PC-3 (cell line): Measurements from ENCODE around the gene ZNF408. TPM values are rescaled to one million over a fixed set of nuclear protein-coding genes. Genes with fewer than 3 reads are reported as not detected.

Experiments used
- ATAC-seq: fragments of 200-7000 bp; cut with Tn5 transposase; 2 replicates; pipeline ENCODE4 v1.9.1; 2020; ENCODE audit warnings: mild to moderate bottlenecking, moderate library complexity
- BruUV-seq: library from RNA; stranded (reverse); fragments of 400-500 nt; replicated peaks from 2 replicates; lab custom pipeline; 2021; lab: Mats Ljungman, UMichigan
- CTCF ChIA-PET: fragments of 300-600 bp; sonication (Branson Sonifier 250); formaldehyde crosslinking; loops from one replicate; lab custom pipeline; 2022; ENCODE audit warnings: antibody characterized with exemption; lab: Charles Lee
- POLR2A ChIA-PET: fragments of 300-600 bp; sonication (Branson Sonifier 250); formaldehyde crosslinking; loops from one replicate; lab custom pipeline; 2022; ENCODE audit warnings: antibody characterized with exemption; ENCODE audit not compliant: unreplicated experiment; lab: Charles Lee
- DNase-seq: peaks from one replicate; pipeline ENCODE4 v3.0.0-alpha.2; 2015
- H2AFZ ChIP-seq: fragments of 300-600 bp; sonication (generic); 2 replicates; pipeline ENCODE4 v1.6.0; 2016; ENCODE audit warnings: antibody characterized with exemption, low read length
- H3F3A ChIP-seq: fragments of 300-600 bp; sonication (generic); one replicate; pipeline ENCODE4 v1.6.0; 2017; ENCODE audit warnings: antibody characterized with exemption, low read length, control low read depth, mild to moderate bottlenecking; ENCODE audit not compliant: unreplicated experiment
- H3K27ac ChIP-seq: fragments of 300-600 bp; sonication (generic); 2 replicates; pipeline ENCODE4 v1.5.1; 2016; ENCODE audit warnings: mild to moderate bottlenecking, low read length
- H3K27me3 ChIP-seq: fragments of 300-600 bp; sonication (generic); 2 replicates; pipeline ENCODE4 v1.6.1; 2016; ENCODE audit warnings: low read length, mixed read lengths
- H3K36me3 ChIP-seq: fragments of 300-600 bp; sonication (generic); 2 replicates; pipeline ENCODE4 v1.6.1; 2016; ENCODE audit warnings: low read depth, mixed run types, low read length, mixed read lengths
- H3K4me1 ChIP-seq: fragments of 300-600 bp; sonication (generic); 2 replicates; pipeline ENCODE4 v1.5.1; 2016; ENCODE audit warnings: low read length; ENCODE audit not compliant: insufficient read depth
- H3K4me2 ChIP-seq: fragments of 300-600 bp; sonication (generic); 2 replicates; pipeline ENCODE4 v1.6.0; 2016; ENCODE audit warnings: low read length
- H3K4me3 ChIP-seq: fragments of 300-600 bp; sonication (generic); 2 replicates; pipeline ENCODE4 v1.5.1; 2016; ENCODE audit warnings: mild to moderate bottlenecking, low read length, mixed read lengths
- H3K79me2 ChIP-seq: fragments of 300-600 bp; sonication (generic); 2 replicates; pipeline ENCODE4 v1.6.1; 2017; ENCODE audit warnings: low read length, mixed read lengths
- H3K9ac ChIP-seq: fragments of 300-600 bp; sonication (generic); 2 replicates; pipeline ENCODE4 v1.6.0; 2016; ENCODE audit warnings: mild to moderate bottlenecking, low read length
- H3K9me2 ChIP-seq: fragments of 300-600 bp; sonication (generic); replicated peaks from 2 replicates; pipeline ENCODE4 v1.6.1; 2016; ENCODE audit warnings: mixed run types, low read length, mixed read lengths
- H3K9me3 ChIP-seq: fragments of 300-600 bp; sonication (generic); 2 replicates; pipeline ENCODE4 v1.6.1; 2016; ENCODE audit warnings: low read length, mixed read lengths
- H4K20me1 ChIP-seq: fragments of 300-600 bp; sonication (generic); 2 replicates; pipeline ENCODE4 v1.6.1; 2016; ENCODE audit warnings: low read length, mixed read lengths
- EZH2 ChIP-seq: fragments of 300-600 bp; sonication (generic); IDR thresholded peaks from one replicate; pipeline ENCODE4 v1.6.1; 2017; ENCODE audit warnings: antibody characterized with exemption, mild to moderate bottlenecking, low read length; ENCODE audit not compliant: unreplicated experiment
- EZH2phosphoT487 ChIP-seq: fragments of 300-600 bp; sonication (generic); IDR thresholded peaks from 2 replicates; pipeline ENCODE4 v1.6.1; 2018; ENCODE audit warnings: mild to moderate bottlenecking, antibody characterized with exemption, low read length, borderline replicate concordance
- intact Hi-C: fragments of 100-400 bp; cut with micrococcal nuclease; formaldehyde crosslinking; loops from 2 replicates; pipeline ENCODE4 v1.9.0; 2023
- total RNA-seq: library from RNA; depleted of rRNA; stranded (reverse); fragments of >200 nt; gene quantifications from 2 replicates; pipeline ENCODE4 v1.2.3, GENCODE V29; 2014
- TF ChIP-seq, protein P1 (sequence below): fragments of 300-600 bp; sonication (generic); conservative IDR thresholded peaks from 2 replicates; pipeline ENCODE4 v1.5.1; 2017; ENCODE audit warnings: antibody characterized with exemption, low read depth, mild to moderate bottlenecking, low read length

ZNF408 gene
- total RNA-seq, 1 experiment from 2014 or later = 7.1 TPM

DNA sequence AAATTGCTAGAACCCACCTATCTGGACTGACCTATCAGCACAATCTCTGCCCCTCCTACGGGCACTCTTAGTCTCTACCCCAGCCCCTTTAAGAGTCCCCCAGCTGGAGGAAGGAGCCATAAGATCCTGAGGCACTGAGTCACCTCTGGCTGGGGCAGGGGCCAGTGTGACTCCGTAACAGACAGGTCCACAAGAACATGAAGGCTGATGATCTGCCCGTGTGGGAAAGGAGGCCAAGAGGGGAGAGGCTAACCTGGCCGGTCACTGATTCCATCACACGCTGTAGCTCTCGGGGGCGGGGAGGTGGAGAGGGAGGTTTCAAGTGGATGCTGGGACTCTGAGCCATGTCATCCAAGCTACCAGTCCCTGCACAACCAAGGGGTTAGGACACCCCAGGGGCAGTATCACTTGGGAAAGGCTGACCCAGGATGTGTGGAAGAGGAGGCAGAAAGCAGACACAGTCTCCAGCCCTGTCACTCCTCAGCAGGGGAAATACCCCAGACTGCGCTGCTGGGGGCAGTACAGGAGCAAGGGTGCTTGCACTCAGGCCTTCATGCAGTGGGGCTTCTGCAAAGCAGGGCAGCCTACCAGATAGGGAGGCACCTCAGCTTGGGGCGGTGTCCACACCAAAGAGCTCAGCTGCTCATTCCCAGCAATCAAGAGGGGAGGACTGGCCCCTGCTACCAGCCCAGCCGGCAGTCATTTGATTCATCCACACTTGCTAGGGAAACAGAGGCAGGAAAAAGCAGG is 22.7 kb upstream of the ZNF408 start:
- intact Hi-C loops = loop anchor here (5.0 to 10.0 kb wide), 2 partner anchors 77 to 129 kb away; no protein-coding TSS in a partner anchor
- DNase-seq (no peak), ATAC-seq (no peak)
- Histone ChIP-seq H3K4me2 (no peak overlapping the region), H3K4me3 (no peak overlapping the region), H3K9ac (no peak overlapping the region), H3K9me2 (no peaks in the 10 kb centered on the region), H2AFZ (no peak overlapping the region), H3K9me3 (no peaks in the 10 kb centered on the region), H3K36me3 (peaks cover 3% of the 10 kb centered on the region; the same call in 1 of the 2 replicates), H3K4me1 (peaks cover 13% of the 10 kb centered on the region), H3K27me3 (no peaks in the 10 kb centered on the region), H3K79me2 (no peaks in the 10 kb centered on the region), H3K27ac (no peak overlapping the region), H3F3A (no peaks in the 10 kb centered on the region), H4K20me1 (no peaks in the 10 kb centered on the region)
- BruUV-seq = no TSS peak
- CTCF ChIA-PET = no interaction called here
- POLR2A ChIA-PET = no interaction called here
- TF ChIP-seq, protein P1, sequence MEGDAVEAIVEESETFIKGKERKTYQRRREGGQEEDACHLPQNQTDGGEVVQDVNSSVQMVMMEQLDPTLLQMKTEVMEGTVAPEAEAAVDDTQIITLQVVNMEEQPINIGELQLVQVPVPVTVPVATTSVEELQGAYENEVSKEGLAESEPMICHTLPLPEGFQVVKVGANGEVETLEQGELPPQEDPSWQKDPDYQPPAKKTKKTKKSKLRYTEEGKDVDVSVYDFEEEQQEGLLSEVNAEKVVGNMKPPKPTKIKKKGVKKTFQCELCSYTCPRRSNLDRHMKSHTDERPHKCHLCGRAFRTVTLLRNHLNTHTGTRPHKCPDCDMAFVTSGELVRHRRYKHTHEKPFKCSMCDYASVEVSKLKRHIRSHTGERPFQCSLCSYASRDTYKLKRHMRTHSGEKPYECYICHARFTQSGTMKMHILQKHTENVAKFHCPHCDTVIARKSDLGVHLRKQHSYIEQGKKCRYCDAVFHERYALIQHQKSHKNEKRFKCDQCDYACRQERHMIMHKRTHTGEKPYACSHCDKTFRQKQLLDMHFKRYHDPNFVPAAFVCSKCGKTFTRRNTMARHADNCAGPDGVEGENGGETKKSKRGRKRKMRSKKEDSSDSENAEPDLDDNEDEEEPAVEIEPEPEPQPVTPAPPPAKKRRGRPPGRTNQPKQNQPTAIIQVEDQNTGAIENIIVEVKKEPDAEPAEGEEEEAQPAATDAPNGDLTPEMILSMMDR = no peak
- no peak for TF ChIP-seq EZH2phosphoT487

DNA sequence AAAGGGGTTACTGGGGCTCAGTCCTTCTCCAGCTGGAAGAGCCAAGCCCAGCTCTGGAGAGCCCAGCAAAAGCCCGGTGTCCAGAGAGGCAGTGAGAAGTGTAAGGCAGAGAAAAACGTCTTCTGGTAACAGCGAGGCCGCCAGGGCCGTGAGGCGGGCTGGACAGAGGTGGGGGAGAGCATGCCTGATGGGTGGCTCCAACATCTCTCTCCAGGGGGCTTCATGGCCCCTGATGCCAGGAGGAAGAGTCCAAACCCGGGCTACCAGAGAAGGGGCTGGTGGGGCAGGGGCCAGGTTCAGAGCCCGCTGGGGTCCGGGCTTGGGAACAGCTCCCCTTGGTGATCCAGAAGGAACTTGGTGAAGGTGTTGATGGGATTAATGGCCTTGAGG is 22.1 kb upstream of the ZNF408 start:
- CTCF ChIA-PET = no interaction called here
- POLR2A ChIA-PET = no interaction called here

More for the DNA sequence above, 22.1 kb upstream of the ZNF408 start:
- peaks cover 3% of the 10 kb centered on the region; the same call in 1 of the 2 replicates for H3K36me3 ChIP-seq
- no peaks in the 10 kb centered on the region for H3K79me2 ChIP-seq
- peaks cover 13% of the 10 kb centered on the region for H3K4me1 ChIP-seq
- H3K9me2 ChIP-seq = no peaks in the 10 kb centered on the region
- H3F3A ChIP-seq = no peaks in the 10 kb centered on the region
- H3K4me2 ChIP-seq = no peak overlapping the region
- no TSS peak for BruUV-seq
- H2AFZ ChIP-seq = no peak overlapping the region
- H3K4me3 ChIP-seq = no peak overlapping the region
- no peaks in the 10 kb centered on the region for H3K27me3 ChIP-seq
- ATAC-seq (no peak), DNase-seq (no peak)
- H3K9me3 ChIP-seq = no peaks in the 10 kb centered on the region
- H4K20me1 ChIP-seq = no peaks in the 10 kb centered on the region
- TF ChIP-seq EZH2 (no peak), EZH2phosphoT487 (no peak)
- TF ChIP-seq, protein P1 = no peak
- no peak overlapping the region for H3K9ac ChIP-seq
- intact Hi-C loops = loop anchor here (5.0 to 10.0 kb wide), 2 partner anchors 76 to 129 kb away; no protein-coding TSS in a partner anchor
- H3K27ac ChIP-seq = no peak overlapping the region
